GM15510 (cell line): ENCODE data around the gene TMEM256.

Experiments used
- POLR2A ChIP-seq: IDR thresholded peaks from 3 replicates; pipeline ENCODE4 v1.6.1; 2011; ENCODE audit warnings: borderline replicate concordance; ENCODE audit not compliant: insufficient read length; ENCODE audit errors: extremely low read depth

Gene TMEM256

DNA sequence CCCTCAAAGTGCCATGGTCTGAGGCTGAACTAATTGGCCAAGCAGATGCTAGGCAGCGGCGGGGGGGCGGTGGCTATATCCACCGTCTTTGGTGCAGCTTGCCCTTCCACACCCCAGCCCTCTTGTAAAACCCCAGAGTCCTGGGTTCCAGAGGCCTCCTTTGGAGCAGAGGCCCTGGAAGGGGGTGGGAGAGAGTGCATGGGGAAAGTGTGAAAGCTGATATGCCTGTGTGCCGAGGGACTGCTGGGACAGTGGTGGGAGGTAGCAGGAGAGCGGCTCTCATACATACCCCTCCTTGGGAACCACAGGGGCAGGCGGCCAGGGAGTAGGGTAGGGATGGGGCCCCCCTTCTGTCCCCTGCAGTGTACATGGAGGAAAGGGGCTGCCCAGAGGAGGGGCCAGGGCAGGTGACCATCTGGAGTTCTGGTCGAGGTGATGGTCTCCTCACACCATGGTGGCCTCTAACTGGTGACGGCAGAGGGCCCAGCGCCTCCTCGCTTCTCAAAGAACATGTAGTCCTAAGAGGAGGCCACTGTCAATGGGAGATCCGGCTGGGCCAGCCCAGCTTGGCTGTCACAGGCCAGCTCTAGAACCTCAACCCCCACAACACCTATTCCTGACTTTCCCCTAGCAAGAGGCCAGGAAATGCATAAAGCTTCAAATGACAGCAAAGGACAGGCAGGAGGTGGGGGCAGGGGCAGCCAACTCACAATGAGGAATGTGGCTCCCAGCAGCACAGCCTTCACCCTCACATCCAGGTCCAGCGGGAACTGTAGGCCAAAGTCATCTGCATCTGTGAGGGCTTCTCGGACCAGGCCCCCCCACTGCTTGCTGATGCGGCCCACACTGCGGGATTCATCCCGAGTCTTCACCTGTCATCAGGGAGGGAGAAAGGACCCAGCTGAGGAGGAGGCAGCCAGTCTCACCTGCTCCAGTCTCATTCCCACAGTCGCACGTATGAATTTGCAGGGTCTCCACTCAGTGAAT lies 13.7 kb downstream of the TMEM256 start:
- no peak for TF ChIP-seq POLR2A

DNA sequence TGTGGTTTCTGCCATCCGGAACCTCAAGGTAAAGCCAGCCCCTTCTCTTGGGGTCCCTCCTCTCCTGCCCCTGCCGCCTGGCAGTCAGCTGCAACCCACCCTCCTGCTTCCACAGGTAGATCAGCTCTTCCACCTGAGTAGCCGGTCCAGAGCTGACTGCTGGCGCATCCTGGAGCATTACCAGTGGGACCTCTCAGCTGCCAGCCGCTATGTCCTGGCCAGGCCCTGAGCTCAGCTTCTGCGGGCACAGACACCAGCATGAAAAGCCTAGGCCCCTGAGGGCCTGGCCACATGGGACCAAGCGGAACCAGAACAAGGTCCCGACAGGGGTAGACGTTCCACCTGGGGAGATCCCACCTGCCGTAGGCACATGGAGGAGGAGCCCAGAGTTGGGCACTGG lies 15.0 kb downstream of the TMEM256 start:
- no peak for TF ChIP-seq POLR2A

DNA sequence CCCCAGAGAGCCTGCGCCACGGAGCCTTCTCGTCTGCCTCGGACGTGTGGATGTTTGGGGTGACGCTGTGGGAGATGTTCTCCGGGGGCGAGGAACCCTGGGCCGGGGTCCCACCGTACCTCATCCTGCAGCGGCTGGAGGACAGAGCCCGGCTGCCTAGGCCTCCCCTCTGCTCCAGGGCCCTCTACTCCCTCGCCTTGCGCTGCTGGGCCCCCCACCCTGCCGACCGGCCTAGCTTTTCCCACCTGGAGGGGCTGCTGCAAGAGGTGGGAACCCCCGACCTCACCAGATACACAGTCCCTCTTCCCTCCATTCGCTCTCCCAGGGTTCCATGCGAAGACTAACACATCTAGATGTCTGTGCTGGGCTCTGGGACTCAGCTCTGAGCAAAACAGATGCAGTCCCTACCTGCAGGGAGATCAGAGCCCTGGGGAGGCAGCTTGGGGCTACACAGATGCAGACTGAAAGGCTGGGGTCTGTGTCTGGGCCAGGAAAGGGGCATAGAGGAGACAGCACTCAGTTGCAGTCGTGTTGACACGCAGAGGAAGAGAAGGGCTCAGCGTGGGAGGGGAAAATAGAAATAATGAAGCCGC lies 19.3 kb downstream of the TMEM256 start:
- TF ChIP-seq POLR2A, result no peak

DNA sequence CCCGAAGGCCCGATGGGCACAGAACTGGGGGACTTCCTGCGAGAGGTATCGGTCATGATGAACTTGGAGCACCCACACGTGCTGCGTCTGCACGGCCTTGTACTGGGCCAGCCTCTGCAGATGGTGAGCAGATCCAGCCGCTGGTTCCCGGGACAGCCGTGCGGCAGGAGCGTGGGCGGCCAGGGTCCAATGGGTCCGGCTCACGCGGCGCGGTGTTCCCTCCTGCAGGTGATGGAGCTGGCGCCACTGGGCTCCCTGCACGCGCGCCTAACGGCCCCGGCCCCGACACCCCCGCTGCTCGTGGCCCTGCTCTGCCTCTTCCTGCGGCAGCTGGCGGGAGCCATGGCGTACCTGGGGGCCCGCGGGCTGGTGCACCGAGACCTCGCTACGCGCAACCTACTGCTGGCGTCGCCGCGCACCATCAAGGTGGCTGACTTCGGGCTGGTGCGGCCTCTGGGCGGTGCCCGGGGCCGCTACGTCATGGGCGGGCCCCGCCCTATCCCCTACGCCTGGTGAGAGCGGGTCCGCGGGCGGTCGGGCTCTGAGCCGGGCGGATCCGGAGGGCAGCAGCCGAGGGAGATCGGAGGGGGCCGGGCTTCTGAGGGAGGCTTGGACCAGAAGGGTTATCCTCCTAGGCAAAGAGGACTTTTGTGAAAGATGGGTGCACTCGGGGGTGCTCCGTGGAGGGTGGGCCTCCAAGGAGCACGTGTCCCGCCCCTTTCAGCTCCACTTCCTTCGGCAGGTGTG lies 20.0 kb downstream of the TMEM256 start:
- TF ChIP-seq POLR2A, result peak; percentile 49

DNA sequence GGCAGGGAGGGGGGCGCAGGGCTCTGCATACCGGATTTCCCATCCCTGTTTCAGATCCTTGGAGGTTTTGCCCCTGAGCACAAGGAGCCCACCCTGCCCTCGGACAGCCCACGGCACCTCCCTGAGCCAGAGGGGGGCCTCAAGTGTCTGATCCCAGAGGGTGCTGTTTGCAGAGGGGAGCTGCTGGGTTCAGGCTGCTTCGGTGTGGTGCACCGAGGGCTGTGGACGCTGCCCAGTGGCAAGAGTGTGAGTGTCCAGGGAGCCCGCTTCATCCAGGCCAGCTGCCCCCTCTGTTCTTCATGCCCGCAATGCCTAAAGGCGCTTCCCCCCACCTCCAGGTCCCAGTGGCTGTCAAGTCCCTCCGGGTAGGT lies 20.5 kb downstream of the TMEM256 start:
- no peak for TF ChIP-seq POLR2A

GRCh38 chr17:7382901-7383300 lies 21.0 kb downstream of the TMEM256 start:
- TF ChIP-seq POLR2A, result no peak

DNA sequence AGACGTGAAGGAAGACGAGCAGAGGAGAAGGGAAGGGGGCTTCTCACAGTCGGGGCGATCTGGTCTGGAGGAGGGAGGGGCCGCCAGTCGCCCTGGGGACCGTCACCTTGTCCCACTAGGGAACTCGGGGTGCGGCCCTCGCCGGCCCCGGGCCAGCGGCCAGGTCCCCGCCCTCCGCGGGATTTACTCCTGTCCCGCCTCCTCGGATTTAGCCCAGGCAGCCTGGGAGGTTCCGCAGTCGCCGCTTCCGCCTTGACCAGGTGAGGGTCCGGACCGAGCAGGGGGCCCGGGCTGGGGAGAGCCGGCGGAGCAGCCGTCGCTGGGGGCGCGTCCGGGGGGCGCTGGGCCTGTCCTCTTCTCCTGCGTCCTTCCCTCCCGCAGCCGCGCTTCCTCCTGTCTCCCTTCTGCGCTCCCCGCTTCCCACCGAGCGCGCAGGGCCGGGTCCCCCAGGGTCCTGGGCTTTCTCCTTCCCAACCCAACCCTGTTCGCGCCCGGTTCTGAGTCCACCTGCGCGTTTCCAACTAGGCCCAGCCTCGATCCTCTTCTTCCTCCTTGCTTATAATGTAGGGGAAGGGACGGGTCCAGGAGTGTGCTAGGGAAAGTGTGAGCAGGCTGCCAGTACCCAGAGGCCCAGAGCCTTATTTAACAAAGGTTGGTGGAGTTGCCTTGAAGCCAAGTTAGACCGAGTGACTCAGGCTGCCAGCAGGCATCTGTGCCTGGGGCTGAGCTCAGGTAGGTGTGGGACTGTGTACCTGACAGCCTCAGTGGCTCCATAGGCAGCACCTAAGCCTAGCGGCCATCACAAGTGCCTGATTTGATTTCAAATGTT lies 22.8 kb downstream of the TMEM256 start, which contains the start of gene TNK1:
TNK1 (plus strand) TSS at position 235 of the 829 bp plus-strand sequence. CDS start 1,838 bp downstream, outside the sequence.
- no peak for TF ChIP-seq POLR2A

DNA sequence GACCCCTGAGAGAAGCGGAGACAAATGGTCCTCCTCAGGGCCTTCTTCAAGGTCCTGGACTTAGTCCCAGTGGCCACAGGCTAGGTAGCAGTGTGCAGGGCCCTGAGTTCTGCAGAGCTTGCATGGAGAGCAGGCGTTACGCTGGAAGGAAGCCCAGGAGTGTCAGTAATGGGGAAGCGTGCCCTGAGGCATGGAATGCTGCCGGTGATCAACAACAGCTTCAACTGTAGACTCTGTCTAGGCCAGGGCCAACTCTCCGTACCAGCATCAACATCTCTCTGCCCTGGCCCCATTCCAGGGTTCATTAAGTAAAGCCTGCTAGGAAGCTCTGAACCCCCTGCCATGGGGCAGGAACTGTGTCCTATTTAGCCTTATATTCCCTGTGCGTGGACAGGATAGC lies 23.6 kb downstream of the TMEM256 start:
- TF ChIP-seq POLR2A, result no peak

GRCh38 chr17:7379134-7379533 lies 24.8 kb downstream of the TMEM256 start:
- TF ChIP-seq POLR2A, result no peak

DNA sequence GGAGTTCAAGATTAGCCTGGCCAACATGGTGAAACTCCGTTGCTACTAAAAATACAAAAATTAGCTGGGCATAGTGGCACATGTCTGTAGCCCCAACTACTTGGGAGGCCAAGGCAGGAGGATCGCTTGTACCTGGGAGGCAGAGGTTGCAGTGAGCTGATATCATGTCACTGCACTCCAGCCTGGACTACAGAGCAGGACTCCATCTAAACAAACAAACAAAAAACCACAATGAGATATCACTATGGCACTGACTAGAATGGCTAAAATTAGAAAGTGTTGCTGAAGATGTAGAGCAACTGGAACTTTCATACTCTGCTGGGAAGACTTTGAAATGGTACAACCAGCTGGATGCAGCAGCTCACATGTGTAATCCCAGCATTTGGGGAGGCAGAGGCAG lies 29.5 kb downstream of the TMEM256 start:
- no peak for TF ChIP-seq POLR2A

DNA sequence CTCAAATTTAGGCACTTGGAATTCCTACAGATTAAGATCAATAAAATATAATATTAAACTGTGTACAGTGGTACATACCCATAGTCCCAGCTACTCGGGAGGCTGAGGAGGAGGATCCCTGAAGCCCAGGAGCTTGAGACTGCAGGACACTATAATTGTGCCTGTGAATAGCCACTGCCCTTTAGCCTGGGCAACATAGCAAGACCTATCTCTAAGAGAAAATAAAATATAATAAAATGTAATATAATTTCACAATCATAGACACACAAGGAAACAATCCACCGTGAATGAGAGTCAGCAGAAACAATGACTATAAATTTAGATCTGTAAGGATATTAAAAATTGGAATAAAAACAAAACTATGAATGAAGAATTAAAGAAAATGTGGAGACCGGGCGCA lies 33.0 kb downstream of the TMEM256 start:
- TF ChIP-seq POLR2A, result no peak

DNA sequence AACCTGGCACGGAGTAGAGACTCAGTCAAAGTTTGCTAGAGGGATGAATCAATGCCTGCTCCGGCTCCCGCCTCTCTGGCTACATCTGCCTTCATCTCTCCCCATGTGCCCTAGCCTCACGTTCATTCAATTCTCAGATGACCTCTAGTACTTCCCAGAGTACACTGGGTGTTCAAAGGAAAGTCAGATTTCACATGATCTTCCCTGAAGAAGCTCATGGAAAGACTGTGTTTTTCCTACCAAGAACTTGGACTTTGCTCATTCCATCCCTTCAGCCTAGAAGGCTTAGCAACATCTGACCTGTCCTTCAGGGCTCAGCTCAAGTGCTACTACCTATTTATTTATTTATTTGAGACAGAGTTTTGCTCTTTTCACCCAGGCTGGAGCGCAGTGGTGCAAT lies 34.1 kb downstream of the TMEM256 start:
- TF ChIP-seq POLR2A, result no peak

- TF ChIP-seq POLR2A, result no peak
Observed at GRCh38 chr17:7367918-7368598, 35.8 kb downstream of the TMEM256 start.

- no peak for TF ChIP-seq POLR2A
Observed at GRCh38 chr17:7367083-7367482, 36.8 kb downstream of the TMEM256 start.
